Spleen (tissue), 11 donors: ENCODE results near the gene OR2F2. TPM values are rescaled to one million over a fixed set of nuclear protein-coding genes. Genes with fewer than 3 reads are reported as not detected.

Experiments
- DNase-seq: peaks from one replicate; pipeline ENCODE4 v3.0.0-alpha.2; 2020
- H3K27ac ChIP-seq, 8 donors: fragments of 200-600 bp; sonication (generic) in 7 of 8; 1 replicate in 4 of 8; 2 replicates in 4 of 8; pipeline versions ENCODE4 v1.5.0 to v1.8.0; 2016 to 2021; ENCODE audit warnings: inconsistent platforms in 4 of 8, mild to moderate bottlenecking in 4 of 8, moderate library complexity in 1 of 8
- H3K27me3 ChIP-seq, 7 donors: fragments of 200-600 bp; sonication (generic) in 6 of 7; replicated peaks in 1 of 7; 1 replicate in 4 of 7; 2 replicates in 3 of 7; pipeline versions ENCODE4 v1.5.0 to v1.8.0; 2016 to 2021; ENCODE audit warnings: inconsistent platforms in 3 of 7, mild to moderate bottlenecking in 1 of 7
- H3K36me3 ChIP-seq, 6 donors: fragments of 200-600 bp; sonication (generic) in 5 of 6; 1 replicate in 4 of 6; 2 replicates in 2 of 6; pipeline versions ENCODE4 v1.5.0 to v1.8.0; 2016 to 2021; ENCODE audit warnings: inconsistent platforms in 2 of 6
- H3K4me1 ChIP-seq, 6 donors: fragments of 200-600 bp; sonication (generic) in 5 of 6; 1 replicate in 3 of 6; 2 replicates in 3 of 6; pipeline versions ENCODE4 v1.5.0 to v1.8.0; 2016 to 2021; ENCODE audit warnings: inconsistent platforms in 3 of 6
- H3K4me3 ChIP-seq, 8 donors: fragments of 200-600 bp; sonication (generic) in 7 of 8; 1 replicate in 4 of 8; 2 replicates in 4 of 8; pipeline versions ENCODE4 v1.5.0 to v1.8.0; 2016 to 2021; ENCODE audit warnings: inconsistent platforms in 4 of 8, mild to moderate bottlenecking in 4 of 8, moderate library complexity in 2 of 8
- H3K9me3 ChIP-seq, 8 donors: fragments of 200-600 bp; sonication (generic) in 7 of 8; 1 replicate in 4 of 8; 2 replicates in 4 of 8; pipeline versions ENCODE4 v1.5.0 to v1.8.0; 2016 to 2021; ENCODE audit warnings: inconsistent platforms in 4 of 8
- CTCF ChIP-seq, 11 experiments: fragments of 200-600 bp in 7 of 11; fragments of 450-650 bp in 4 of 11; sonication (generic) in 4 of 11; IDR thresholded peaks in 8 of 11; conservative IDR thresholded peaks in 3 of 11; 1 replicate in 7 of 11; 2 replicates in 4 of 11; pipeline versions ENCODE4 v1.4.0 to v1.8.0; 2016 to 2021; ENCODE audit warnings: antibody characterized with exemption in 11 of 11, inconsistent platforms in 4 of 11, mild to moderate bottlenecking in 1 of 11
- POLR2A ChIP-seq, 3 donors: fragments of 450-650 bp; IDR thresholded peaks; one replicate each; pipeline ENCODE4 v1.5.1; 2017; ENCODE audit warnings: antibody characterized with exemption in 3 of 3, mild to moderate bottlenecking in 1 of 3
- POLR2AphosphoS5 ChIP-seq, 3 donors: sonication (generic); formaldehyde crosslinking; IDR thresholded peaks; one replicate each; pipeline ENCODE4 v1.5.1; 2017; ENCODE audit warnings: antibody characterized with exemption in 3 of 3
- WGBS, 5 donors: extraction: QIAGEN DNeasy Blood & Tissue Kit in 3 of 5; methylation state at CpG; one replicate each; pipeline versions ENCODE4 v1.1.5 to v1.1.7; 2013 to 2018; 5-methylcytosine and 5-hydroxymethylcytosine counted together
- intact Hi-C: fragments of 100-400 bp; cut with DNase I; formaldehyde crosslinking; loops from one replicate; pipeline ENCODE4 v1.15.0; 2023; ENCODE audit warnings: low total_unique reads
- polyA plus RNA-seq, 3 donors: library from polyadenylated mRNA; stranded (reverse); fragments of 200-250 nt; gene quantifications; one replicate each; pipeline ENCODE4 v1.2.1, GENCODE V29; 2013
- total RNA-seq, 7 donors: library from RNA; depleted of rRNA in 3 of 7; stranded (reverse); fragments of >200 nt in 3 of 7; fragmentation: NEBNext Ultra II Directional in 4 of 7; extraction: Animal tissue kit (Norgen Biotek cat#: 25700) in 4 of 7; gene quantifications; one replicate each; pipeline versions ENCODE4 v1.1.0 to v1.2.1, GENCODE V29; 2016 to 2021
- donor health status: healthy with polysubstance abuse.
- donor health status: DM: no; HTN: no; CAD: no; lungs with moderate emphysema.
- donor health status: DM: no; HTN: no; CAD: no.
- donor health status: Bipolar disorder and iron deficiency.
- donor health status: healthy.
- donor health status: DM: no; HTN: no; CAD: no.
- donor health status: DM: yes; HTN: yes; CAD: no.

The OR2F2 gene
- total and polyA plus RNA-seq, 10 donors, result not detected

GRCh38 chr7:143936087-143937009, 1.3 kb downstream of the OR2F2 start:
- H3K4me1 ChIP-seq, result no peaks in the 10 kb centered on the region
- intact Hi-C loops, result no loop called here
- H3K36me3 ChIP-seq, result no peaks in the 10 kb centered on the region
- peaks cover 0 to 24% (median 13%) of the 10 kb centered on the region in 8 donors for H3K9me3 ChIP-seq
- H3K27me3 ChIP-seq, result no peaks in the 10 kb centered on the region
- WGBS, 5 donors, result 64 to 80% (median 78%) methylated on average over 4 of the region's 4 CpGs
- DNase-seq, result no peak
- TF ChIP-seq POLR2AphosphoS5 (IDR thresholded peaks at IDR 0.05), result no peak
- TF ChIP-seq POLR2A (IDR thresholded peaks at IDR 0.05), result no peak
- TF ChIP-seq CTCF (IDR thresholded peaks at IDR 0.05 in 8 of 11, conservative IDR thresholded peaks at IDR 0.05 in 3 of 11), result no peak
- H3K27ac ChIP-seq, result no peak overlapping the region
- no peak overlapping the region for H3K4me3 ChIP-seq

DNA sequence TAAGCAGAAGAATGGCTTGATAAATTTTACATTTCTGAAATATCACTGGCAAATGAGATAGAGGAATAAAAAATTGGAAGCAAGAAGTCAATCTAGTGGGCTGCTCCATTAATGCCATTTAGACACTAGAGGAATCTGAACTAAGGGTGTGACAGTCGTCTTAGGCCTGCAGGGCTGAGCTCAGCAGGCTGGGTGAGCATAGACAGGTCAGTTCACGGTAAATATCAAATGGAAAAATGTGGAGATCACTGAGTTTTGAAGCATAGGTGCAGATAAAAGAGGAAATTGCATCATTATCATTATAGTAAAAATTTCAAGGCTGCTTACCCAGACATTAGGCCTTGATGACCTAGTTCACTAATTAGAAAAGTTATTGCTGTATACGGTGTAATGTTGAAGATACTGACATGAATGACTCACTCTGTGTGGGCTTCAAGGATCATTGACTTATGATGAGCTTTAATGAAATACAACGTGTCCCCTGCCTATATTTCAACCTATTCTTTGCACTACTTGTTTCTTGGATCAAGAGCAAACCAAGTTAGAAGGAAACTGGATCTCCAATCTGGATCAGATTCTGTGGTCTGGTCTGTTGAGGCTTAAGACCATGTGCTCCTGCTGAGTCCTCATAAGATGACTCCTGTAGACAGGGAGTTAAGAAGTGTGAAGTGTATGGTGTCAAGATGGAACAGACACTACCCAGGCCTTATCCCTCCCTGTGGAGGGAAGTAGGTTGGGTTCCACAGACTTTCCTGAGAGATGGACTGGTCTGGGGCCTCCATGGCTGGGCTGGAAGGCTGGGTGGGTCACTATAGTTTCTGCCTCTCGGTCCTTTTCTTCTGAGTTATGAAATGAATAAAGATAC, 3.6 kb downstream of the OR2F2 start:
- H3K36me3 ChIP-seq, result no peaks in the 10 kb centered on the region
- no peak for DNase-seq
- H3K4me3 ChIP-seq, result no peak overlapping the region
- H3K9me3 ChIP-seq, result peaks cover 0 to 8% (median 2%) of the 10 kb centered on the region in 8 donors
- WGBS, 5 donors, result 69 to 78% (median 73%) methylated on average over 5 of the region's 5 CpGs
- H3K4me1 ChIP-seq, result no peaks in the 10 kb centered on the region
- H3K27ac ChIP-seq, result no peak overlapping the region
- intact Hi-C loops, result no loop called here
- H3K27me3 ChIP-seq, result no peaks in the 10 kb centered on the region
- TF ChIP-seq POLR2AphosphoS5 (IDR thresholded peaks at IDR 0.05) (no peak), CTCF (IDR thresholded peaks at IDR 0.05 in 8 of 11, conservative IDR thresholded peaks at IDR 0.05 in 3 of 11) (no peak), POLR2A (IDR thresholded peaks at IDR 0.05) (no peak)

DNA sequence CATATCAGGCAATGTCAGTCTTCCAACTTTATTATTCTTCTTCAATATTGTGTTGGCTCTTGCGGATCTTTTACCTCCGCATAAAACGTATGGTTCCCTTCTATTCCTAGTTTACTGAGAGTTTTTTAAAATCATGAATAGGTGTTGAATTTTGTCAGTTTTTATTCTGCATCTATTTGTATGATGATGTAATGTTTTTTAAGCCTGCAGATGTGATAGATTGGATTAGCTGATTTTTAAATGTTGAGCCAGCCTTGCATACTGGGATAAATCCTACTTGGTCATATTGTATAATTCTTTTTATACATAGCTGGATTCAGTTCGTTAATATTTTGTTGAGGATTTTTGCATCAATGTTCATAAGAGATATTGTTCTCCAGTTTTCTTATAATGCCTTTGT, 10.4 kb downstream of the OR2F2 start:
- 77 to 95% (median 88%) methylated on average over 4 of the region's 4 CpGs for WGBS, 5 donors
- no peak for TF ChIP-seq POLR2AphosphoS5 (IDR thresholded peaks at IDR 0.05)
- TF ChIP-seq CTCF (IDR thresholded peaks at IDR 0.05 in 8 of 11, conservative IDR thresholded peaks at IDR 0.05 in 3 of 11), result no peak
- TF ChIP-seq POLR2A (IDR thresholded peaks at IDR 0.05), result no peak

More for the DNA sequence above, 10.4 kb downstream of the OR2F2 start:
- no peak for DNase-seq
- intact Hi-C loops, result no loop called here
- H3K36me3 ChIP-seq, result no peaks in the 10 kb centered on the region
- no peak overlapping the region for H3K4me3 ChIP-seq
- no peaks in the 10 kb centered on the region for H3K4me1 ChIP-seq
- no peaks in the 10 kb centered on the region for H3K9me3 ChIP-seq
- peaks cover 0 to 4% (median 0%) of the 10 kb centered on the region in 7 donors for H3K27me3 ChIP-seq
- no peak overlapping the region for H3K27ac ChIP-seq
